Neural crest cell (in vitro differentiated cells): ENCODE results near the gene KCNJ10. TPM values are rescaled to one million over a fixed set of nuclear protein-coding genes. Genes with fewer than 3 reads are reported as not detected.

ENCODE experiments used
- DNase-seq: peaks from one replicate; pipeline ENCODE4 v3.0.0; 2021; ENCODE audit warnings: low read depth, mixed read lengths, low spot score
- H3K27ac Mint-ChIP-seq: one replicate; pipeline ENCODE4 v1.8.0; 2021; ENCODE audit warnings: mild to moderate bottlenecking, mixed read lengths; ENCODE audit not compliant: unreplicated experiment
- H3K27me3 Mint-ChIP-seq: 2 replicates; pipeline ENCODE4 v1.8.0; 2021; ENCODE audit warnings: low read depth, mild to moderate bottlenecking, mixed read lengths
- H3K36me3 Mint-ChIP-seq: 2 replicates; pipeline ENCODE4 v1.8.0; 2021; ENCODE audit warnings: low read depth, mild to moderate bottlenecking, mixed read lengths
- H3K4me1 Mint-ChIP-seq: 2 replicates; pipeline ENCODE4 v1.8.0; 2021; ENCODE audit warnings: mixed read lengths
- H3K4me3 Mint-ChIP-seq: one replicate; pipeline ENCODE4 v1.8.0; 2021; ENCODE audit warnings: mild to moderate bottlenecking, mixed read lengths
- H3K9me3 Mint-ChIP-seq: 2 replicates; pipeline ENCODE4 v1.8.0; 2021; ENCODE audit warnings: mixed read lengths
- total RNA-seq: library from RNA; stranded (reverse); gene quantifications from 2 replicates; pipeline ENCODE4 v1.2.1, GENCODE V29; 2021
- TF ChIP-seq, protein P1 (sequence below): fragments of 200-600 bp; sonication (generic); conservative IDR thresholded peaks from 2 replicates; pipeline ENCODE4 v1.5.0; 2021; ENCODE audit warnings: antibody characterized with exemption, mild to moderate bottlenecking

KCNJ10 gene
- total RNA-seq, 1 donor from 2014 or later: 0.47 TPM

DNA sequence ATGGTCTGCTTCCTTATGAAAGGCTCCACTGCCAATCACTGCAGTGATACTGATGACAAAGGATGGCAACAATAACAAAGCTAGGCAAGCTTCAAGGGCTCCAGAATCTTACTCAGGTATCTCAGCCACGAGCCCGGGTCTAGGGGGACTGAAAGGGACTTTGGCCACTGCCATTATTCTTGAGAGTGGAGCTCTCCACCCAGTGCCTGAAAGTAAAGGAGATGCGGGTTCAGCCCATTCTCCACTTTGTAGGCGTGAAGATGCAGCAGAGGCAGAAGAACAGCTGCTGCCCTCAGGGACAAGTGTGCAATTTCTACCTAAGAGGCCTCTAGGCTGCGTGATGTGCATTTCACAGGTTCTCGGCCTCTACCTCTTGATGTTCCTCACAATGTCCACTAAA is 84.5 kb downstream of the KCNJ10 start:
- H3K9me3 Mint-ChIP-seq: peaks cover 2% of the 10 kb centered on the region
- DNase-seq: no peak
- no peaks in the 10 kb centered on the region for H3K4me1 Mint-ChIP-seq
- H3K27me3 Mint-ChIP-seq: peaks cover 38% of the 10 kb centered on the region
- H3K27ac Mint-ChIP-seq: no peak overlapping the region
- no peak overlapping the region for H3K4me3 Mint-ChIP-seq
- TF ChIP-seq, protein P1, sequence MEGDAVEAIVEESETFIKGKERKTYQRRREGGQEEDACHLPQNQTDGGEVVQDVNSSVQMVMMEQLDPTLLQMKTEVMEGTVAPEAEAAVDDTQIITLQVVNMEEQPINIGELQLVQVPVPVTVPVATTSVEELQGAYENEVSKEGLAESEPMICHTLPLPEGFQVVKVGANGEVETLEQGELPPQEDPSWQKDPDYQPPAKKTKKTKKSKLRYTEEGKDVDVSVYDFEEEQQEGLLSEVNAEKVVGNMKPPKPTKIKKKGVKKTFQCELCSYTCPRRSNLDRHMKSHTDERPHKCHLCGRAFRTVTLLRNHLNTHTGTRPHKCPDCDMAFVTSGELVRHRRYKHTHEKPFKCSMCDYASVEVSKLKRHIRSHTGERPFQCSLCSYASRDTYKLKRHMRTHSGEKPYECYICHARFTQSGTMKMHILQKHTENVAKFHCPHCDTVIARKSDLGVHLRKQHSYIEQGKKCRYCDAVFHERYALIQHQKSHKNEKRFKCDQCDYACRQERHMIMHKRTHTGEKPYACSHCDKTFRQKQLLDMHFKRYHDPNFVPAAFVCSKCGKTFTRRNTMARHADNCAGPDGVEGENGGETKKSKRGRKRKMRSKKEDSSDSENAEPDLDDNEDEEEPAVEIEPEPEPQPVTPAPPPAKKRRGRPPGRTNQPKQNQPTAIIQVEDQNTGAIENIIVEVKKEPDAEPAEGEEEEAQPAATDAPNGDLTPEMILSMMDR: no peak
- H3K36me3 Mint-ChIP-seq: no peaks in the 10 kb centered on the region

DNA sequence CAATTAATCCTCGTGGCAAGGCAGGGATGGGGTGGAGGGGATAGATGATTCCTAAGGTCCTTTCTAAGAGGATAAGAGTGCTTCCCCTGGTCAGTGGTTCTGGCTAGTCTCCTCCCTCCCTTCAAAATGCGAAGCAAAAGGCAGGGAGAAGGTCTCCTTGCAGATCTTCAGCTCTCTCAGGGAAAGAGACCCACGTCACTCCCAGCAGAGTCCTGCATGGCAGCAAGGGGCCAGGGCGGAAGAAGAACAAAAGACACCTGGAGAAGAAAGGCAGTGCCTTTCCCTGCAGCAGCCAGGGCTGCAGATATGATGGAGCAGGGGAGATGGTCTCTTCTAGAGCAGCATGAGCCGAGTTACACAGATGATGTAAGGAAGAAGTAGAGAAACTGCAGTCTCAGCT is 86.3 kb downstream of the KCNJ10 start:
- Mint-ChIP-seq H3K27ac (no peak overlapping the region), H3K36me3 (no peaks in the 10 kb centered on the region), H3K4me3 (no peak overlapping the region), H3K9me3 (peaks cover 2% of the 10 kb centered on the region), H3K4me1 (no peaks in the 10 kb centered on the region), H3K27me3 (peaks cover 47% of the 10 kb centered on the region)
- TF ChIP-seq, protein P1: no peak
- no peak for DNase-seq

DNA sequence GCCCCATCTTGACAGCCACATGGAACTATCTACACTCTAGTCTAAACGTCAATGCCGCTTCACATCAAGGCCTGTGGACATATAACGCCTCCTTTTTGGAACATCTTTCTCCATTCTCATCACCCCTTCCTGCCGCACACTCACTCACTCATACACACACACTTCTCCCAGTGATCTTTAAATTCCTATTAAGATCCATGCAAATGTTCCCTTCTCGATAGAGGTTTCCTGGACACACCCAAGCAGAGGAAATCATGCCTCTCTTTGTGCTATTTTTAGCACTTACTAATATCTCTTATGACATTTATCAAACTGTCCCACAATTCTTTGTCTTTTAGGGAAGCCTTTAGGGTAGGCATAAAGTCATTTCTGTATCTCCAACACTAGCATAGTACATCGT is 87.7 kb downstream of the KCNJ10 start:
- DNase-seq: no peak
- no peaks in the 10 kb centered on the region for H3K4me1 Mint-ChIP-seq
- no peak overlapping the region for H3K27ac Mint-ChIP-seq
- H3K4me3 Mint-ChIP-seq: no peak overlapping the region
- peaks cover 61% of the 10 kb centered on the region for H3K27me3 Mint-ChIP-seq
- TF ChIP-seq, protein P1: no peak
- H3K36me3 Mint-ChIP-seq: no peaks in the 10 kb centered on the region
- peaks cover 2% of the 10 kb centered on the region for H3K9me3 Mint-ChIP-seq

DNA sequence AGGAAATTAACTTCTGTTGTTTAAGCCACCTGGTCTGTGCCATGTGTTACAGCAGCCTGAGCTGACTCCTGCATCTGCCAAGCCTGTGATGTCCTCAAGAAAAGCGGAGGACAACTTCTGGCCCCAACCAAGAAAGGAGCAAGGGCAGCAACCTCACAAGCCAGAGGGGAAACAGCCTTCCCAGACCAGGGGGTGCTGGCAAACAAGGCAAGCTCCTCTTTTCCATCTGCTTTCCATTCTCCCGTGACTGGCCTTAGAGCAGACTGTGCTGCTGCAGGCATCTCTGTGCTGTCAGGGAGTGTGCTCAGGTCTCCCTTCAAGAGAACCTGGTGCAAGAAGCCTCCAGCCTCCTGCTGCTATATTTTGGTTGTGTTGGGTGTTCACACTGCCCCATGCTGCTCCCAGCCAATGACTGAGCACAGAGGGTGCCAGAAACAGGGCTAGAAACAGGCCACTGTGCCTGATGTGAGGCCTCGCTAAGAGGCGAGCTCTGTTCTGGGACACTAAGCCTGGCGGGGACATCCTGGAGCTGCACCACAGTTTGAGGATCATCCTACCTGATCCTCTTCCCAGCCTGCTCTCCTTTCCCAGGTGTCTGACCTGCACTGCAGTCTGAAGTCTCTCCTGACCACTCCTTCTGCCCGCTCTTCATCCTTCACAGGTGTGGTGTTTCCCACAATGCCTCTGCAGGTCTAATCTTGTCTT is 88.5 kb downstream of the KCNJ10 start:
- Mint-ChIP-seq H3K9me3 (peaks cover 2% of the 10 kb centered on the region), H3K36me3 (no peaks in the 10 kb centered on the region), H3K4me3 (no peak overlapping the region), H3K27ac (no peak overlapping the region), H3K27me3 (peaks cover 69% of the 10 kb centered on the region), H3K4me1 (no peaks in the 10 kb centered on the region)
- no peak for DNase-seq
- TF ChIP-seq, protein P1: no peak

DNA sequence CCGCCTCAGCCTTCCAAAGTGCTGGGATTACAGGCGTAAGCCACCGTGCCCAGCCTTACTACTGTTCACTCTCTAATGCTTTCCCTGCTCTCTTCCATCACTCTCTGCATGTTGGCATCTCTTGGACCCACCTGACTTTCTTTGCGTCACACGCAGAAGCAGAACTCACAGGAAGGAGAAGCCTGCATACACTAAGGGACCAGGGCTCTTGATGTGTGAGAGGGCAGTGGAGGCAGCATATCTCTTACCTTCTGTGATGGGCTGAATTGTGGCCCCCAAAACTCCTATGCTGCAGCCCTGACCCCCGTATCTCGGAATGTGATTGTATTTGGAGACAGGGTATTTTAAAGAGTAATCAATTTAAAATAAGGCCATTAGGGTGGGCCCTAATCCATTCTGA is 89.2 kb downstream of the KCNJ10 start:
- DNase-seq: no peak
- Mint-ChIP-seq H3K36me3 (no peaks in the 10 kb centered on the region), H3K27ac (no peak overlapping the region), H3K27me3 (peaks cover 69% of the 10 kb centered on the region), H3K9me3 (peaks cover 2% of the 10 kb centered on the region), H3K4me3 (no peak overlapping the region), H3K4me1 (no peaks in the 10 kb centered on the region)
- TF ChIP-seq, protein P1: no peak
